Mucosa of descending colon (tissue), 3 donors: Measurements from ENCODE around the gene ITGA11. TPM values are rescaled to one million over a fixed set of nuclear protein-coding genes. Genes with fewer than 3 reads are reported as not detected.

ENCODE experiments used
- ATAC-seq: fragments of 200-7000 bp; cut with Tn5 transposase; one replicate; pipeline ENCODE4 v1.9.1; 2020; ENCODE audit warnings: mild to moderate bottlenecking, moderate library complexity
- DNase-seq, 3 donors: peaks; one replicate each; pipeline ENCODE4 v3.0.0-alpha.2; 2020
- H3K36me3 ChIP-seq: fragments of 200-600 bp; one replicate; pipeline ENCODE4 v1.8.0; 2021; ENCODE audit warnings: low read depth, mild to moderate bottlenecking
- H3K4me1 ChIP-seq: fragments of 200-600 bp; one replicate; pipeline ENCODE4 v1.8.0; 2021; ENCODE audit warnings: low read depth, mild to moderate bottlenecking
- H3K4me3 ChIP-seq: fragments of 200-600 bp; one replicate; pipeline ENCODE4 v1.8.0; 2021; ENCODE audit warnings: mild to moderate bottlenecking
- H3K9me3 ChIP-seq: fragments of 200-600 bp; one replicate; pipeline ENCODE4 v1.8.0; 2021; ENCODE audit warnings: mild to moderate bottlenecking
- CTCF ChIP-seq: fragments of 200-600 bp; IDR thresholded peaks from one replicate; pipeline ENCODE4 v1.8.0; 2022; ENCODE audit warnings: antibody characterized with exemption, mild to moderate bottlenecking
- intact Hi-C, 2 donors: fragments of 100-400 bp; cut with DNase I in 1 of 2; cut with micrococcal nuclease in 1 of 2; formaldehyde crosslinking; loops; one replicate each; pipeline versions ENCODE4 v1.11.0 to v1.11.1; 2022; cut with DNase I, micrococcal nuclease
- total RNA-seq, 3 donors: library from RNA; stranded (reverse); fragmentation: NEBNext Ultra II Directional in 2 of 3; extraction: Animal tissue kit (Norgen Biotek cat#: 25700) in 2 of 3; gene quantifications; one replicate each; pipeline versions ENCODE4 v1.2.1 to v1.2.4, GENCODE V29; 2021 to 2023
- donor health status: DM: no; HTN: no; CAD: no; lungs with moderate emphysema.
- donor health status: DM: no; HTN: no; CAD: no.
- donor health status: DM: no; HTN: yes; CAD: no.

The ITGA11 gene
- total RNA-seq, 3 donors from 2014 or later = 1.8 to 2.4 (median 2.1) TPM

- TF ChIP-seq CTCF = no peak
- Histone ChIP-seq H3K9me3 (no peaks in the 10 kb centered on the region), H3K4me1 (no peaks in the 10 kb centered on the region), H3K36me3 (no peaks in the 10 kb centered on the region), H3K4me3 (no peak overlapping the region)
- intact Hi-C loops = no loop called here
- ATAC-seq (peak; percentile 48), DNase-seq (no peak)
Observed at GRCh38 chr15:68384451-68385239, 47.3 kb downstream of the ITGA11 start.

- Histone ChIP-seq H3K4me1 (no peaks in the 10 kb centered on the region), H3K4me3 (no peak overlapping the region), H3K36me3 (no peaks in the 10 kb centered on the region), H3K9me3 (no peaks in the 10 kb centered on the region)
- DNase-seq (peak in 1 of 3 donors; percentile 75), ATAC-seq (peak; percentile 80)
- intact Hi-C loops = no loop called here
- peak; percentile 63 for TF ChIP-seq CTCF
Observed at GRCh38 chr15:68383161-68384074, 48.5 kb downstream of the ITGA11 start.

DNA sequence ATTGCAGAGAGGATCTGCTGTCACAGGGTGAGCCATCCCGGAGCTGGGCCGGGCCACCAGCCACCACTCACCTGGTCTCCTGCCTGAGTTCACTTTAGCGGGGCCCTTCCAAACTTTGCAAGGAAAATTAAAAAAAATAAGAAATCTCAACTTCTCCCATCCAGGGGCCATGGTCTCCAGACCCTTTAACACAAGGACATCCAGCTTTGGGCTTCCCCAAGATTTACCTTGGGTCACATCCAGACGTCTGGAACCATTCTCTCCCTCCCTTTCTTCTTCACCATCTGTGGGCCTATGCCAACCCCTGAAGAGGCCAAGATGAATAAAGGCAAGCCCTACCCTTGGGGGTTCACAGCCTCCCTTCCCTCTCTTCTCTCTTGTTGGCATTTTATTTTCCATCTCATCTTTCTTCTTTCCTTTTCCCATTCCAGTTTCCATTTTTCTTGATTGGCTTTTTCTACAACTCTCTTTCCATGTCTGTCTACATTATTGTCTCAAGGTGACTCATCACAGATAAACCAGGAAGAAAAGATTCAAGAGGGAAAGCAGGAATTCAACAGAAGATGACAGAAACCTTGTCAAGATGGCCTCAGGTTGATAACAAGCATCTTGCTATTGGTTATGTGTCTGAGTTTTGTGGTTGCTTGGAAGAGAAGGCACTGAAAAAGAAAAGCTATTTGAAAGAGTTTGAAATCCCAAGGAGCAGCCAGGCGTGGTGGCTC, 49.5 kb downstream of the ITGA11 start:
- DNase-seq (no peak), ATAC-seq (no peak)
- intact Hi-C loops = no loop called here
- no peak for TF ChIP-seq CTCF
- Histone ChIP-seq H3K4me3 (no peak overlapping the region), H3K4me1 (no peaks in the 10 kb centered on the region), H3K9me3 (no peaks in the 10 kb centered on the region), H3K36me3 (no peaks in the 10 kb centered on the region)

GRCh38 chr15:68380456-68380855, 51.5 kb downstream of the ITGA11 start:
- no peak for ATAC-seq
- no peak for DNase-seq
- no peaks in the 10 kb centered on the region for H3K4me1 ChIP-seq
- no peaks in the 10 kb centered on the region for H3K36me3 ChIP-seq
- H3K4me3 ChIP-seq = no peak overlapping the region
- TF ChIP-seq CTCF = no peak
- intact Hi-C loops = no loop called here
- no peaks in the 10 kb centered on the region for H3K9me3 ChIP-seq

- ATAC-seq = no peak
- DNase-seq = no peak
- no peak for TF ChIP-seq CTCF
- H3K4me1 ChIP-seq = no peaks in the 10 kb centered on the region
- no peaks in the 10 kb centered on the region for H3K9me3 ChIP-seq
- no peaks in the 10 kb centered on the region for H3K36me3 ChIP-seq
- H3K4me3 ChIP-seq = no peak overlapping the region
- intact Hi-C loops = no loop called here
Observed at GRCh38 chr15:68379759-68380290, 52.1 kb downstream of the ITGA11 start.
